Right hindlimb (tissue), 1 donor: Measurements from ENCODE around the gene DNAH6.

Experiments
- DNase-seq: peaks from one replicate; pipeline ENCODE4 v3.0.0-alpha.2; 2018

The DNAH6 gene

DNA sequence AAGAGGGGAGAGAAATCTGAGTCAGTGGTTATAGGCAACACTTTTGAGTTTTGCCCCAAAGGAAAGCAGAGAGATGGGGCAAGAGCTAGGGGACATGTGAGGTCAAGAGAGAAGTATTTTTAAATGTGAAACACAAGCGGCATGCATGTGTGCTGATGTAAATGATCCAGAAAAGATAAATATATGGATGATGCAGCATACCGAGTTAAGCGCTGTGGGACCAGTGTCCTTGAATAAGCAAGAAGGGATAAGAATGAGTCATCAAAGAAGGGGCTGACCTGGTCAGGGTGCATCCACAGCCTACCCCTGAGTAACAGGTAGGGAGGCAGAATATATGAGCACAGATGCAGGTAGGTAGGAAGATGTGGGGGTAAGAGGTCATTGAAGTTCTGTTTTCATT lies 183.7 kb downstream of the DNAH6 start:
- no peak for DNase-seq

DNA sequence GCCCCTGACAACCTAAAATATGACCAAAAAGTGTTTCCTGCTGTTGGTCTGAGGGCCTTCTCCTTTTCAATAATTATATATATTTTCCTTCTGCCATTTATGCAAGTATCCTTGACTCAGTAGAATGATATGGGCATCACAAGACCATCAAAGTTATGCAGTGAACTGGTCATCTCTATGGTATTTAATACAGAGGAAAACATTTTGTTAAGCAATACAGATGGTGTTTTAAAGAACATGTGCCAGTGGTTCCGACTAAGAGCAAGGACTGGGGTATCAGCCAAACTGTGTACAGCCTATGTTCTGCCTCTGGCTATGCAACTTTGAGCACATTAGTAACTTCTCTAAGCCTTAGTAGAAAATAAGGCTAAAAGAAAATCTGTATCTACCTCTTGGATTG lies 185.6 kb downstream of the DNAH6 start:
- DNase-seq = no peak

DNA sequence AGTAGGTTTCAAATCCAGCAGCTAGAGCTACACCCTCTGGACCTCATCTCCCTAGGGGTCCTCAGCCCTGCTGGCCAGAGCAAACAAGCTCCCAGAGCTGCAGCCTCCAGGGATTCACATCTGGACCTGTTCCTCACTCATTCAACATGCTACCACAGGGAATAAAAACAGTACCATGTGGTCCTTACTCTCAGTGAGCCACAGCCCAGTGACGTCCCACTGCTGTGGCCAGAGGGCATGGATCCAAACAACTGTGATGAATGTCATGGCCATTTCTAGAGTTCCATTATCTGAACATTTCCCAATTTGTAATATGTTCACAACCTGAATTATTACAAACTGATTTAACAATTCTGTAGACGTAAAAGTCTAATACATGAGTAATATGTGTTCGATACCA lies 186.6 kb downstream of the DNAH6 start:
- no peak for DNase-seq

DNA sequence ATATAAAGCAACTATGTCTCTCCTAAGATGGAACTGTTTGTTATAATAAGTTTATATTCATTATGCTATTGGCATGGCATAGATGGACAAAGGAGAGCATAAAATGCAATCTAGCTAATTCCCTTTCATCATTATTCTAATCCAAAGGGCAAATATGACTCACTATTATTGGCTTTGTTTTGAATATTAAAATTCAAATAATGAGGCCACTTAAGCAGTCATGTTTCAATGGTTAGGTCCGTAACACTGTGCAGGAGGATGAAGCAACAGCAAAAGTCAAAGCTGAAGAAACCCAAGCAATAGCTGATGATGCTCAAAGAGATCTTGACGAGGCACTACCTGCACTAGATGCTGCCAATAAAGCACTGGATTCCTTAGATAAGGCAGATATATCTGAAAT lies 187.5 kb downstream of the DNAH6 start:
- DNase-seq = no peak

DNA sequence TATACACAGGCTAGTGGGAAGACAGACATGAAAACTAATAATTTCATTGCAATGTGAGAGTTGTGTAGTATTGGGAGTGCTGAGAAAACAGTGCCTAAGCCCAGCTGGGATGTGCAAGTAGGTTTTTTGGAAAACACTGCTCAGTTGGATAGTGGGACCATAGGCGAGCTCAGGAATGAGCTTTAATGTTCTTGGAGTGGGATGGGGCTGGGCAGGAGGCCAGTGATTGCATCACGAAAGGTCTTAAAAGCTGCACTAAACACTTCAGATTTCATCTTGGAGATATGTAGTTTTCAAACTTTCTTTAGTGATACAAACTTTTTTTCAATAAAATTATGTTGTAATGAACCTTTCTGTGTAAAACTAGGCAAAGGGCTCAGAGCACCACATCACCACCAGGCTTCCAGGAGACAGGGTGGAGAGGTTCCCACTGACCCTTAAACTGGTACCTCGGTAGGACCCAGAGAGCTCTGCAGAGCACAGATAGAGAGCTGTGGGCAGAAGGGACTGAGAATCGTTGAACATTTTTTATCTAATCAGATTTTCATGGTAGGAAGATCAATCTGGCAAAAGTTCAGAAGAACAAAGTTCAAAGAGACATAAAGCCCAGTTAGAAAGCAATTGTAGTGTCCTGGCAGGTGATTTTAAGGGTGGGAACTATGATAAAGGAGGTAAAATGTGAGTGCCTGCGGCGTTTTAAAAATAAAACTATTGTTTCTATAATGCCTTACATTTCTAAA lies 188.4 kb downstream of the DNAH6 start:
- DNase-seq = no peak

DNA sequence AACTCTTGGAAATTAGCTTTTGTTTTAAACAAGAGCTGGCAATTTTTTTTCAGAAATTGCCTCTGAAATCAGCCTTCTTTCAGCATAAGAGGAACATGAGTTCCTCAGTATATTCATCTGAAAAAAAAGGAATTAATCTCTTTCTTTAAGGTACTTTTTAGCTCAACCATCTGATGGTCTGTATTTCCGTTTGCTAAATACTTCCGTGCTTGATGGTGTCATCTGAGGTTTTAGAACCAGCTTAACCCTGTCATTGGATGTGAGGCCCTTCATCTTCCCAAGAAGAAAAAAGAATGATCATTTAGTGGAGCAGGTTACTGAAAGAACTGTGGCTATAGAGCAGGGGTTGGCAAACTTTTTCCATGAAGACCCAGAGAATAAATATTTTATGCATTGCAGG lies 189.6 kb downstream of the DNAH6 start:
- DNase-seq = no peak

DNA sequence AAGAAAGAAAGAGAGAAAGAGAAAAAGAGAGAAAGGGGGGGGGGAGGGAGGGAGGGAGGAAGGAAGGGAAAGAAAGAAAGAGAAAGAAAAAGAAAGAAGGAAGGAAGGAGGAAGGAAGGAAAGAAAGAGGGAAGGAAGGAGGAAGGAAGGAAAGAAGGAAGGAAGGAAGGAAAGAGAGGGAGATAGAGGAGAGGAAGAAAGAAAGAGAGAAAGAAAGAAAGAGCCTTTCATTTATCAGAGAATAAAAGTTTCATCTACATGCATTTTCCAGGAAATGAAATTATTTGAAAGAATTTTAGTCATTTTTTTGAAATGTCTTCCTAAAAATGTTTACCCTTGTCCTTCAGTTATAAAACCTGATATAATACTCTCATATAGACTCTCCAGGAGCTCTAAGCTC lies 192.1 kb downstream of the DNAH6 start:
- DNase-seq = no peak

DNA sequence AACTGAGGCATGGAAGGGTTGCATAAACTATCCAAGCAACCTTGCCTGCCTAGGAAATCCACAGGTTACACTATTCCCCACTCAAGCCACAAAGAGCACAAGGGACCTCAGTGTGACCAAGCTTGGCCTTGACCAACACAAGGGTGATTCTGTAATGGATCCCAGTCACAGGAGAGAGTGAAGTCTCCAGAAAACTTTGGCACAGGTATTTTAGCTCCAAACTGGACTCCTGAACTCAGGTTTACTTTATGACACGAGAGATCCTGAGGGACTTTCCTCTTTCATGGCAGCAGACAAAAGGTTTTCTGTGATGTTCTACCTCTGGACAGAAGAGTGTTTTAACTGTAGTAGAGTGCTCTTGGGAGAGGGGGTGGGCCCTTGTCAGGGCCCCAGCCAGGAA lies 195.4 kb downstream of the DNAH6 start:
- DNase-seq = no peak

DNA sequence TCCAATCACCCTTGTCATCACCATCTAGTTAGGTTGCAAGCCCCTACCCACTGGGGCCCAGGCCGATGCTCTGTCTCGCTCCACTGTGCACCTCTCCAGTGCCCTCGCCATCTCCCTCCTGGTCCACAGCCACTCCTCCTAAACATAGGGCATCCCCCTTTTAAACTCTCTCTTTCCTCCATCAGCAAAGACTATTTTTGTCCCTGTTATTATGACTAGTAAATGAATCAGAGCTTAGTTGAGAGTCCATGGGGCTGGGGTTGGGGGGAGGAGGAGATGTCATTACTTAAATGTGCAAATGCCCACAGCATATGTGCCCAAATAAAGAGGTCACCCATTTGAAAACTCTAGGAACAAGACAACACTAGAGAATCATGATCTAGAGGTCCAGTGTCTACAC lies 197.1 kb downstream of the DNAH6 start:
- no peak for DNase-seq

DNA sequence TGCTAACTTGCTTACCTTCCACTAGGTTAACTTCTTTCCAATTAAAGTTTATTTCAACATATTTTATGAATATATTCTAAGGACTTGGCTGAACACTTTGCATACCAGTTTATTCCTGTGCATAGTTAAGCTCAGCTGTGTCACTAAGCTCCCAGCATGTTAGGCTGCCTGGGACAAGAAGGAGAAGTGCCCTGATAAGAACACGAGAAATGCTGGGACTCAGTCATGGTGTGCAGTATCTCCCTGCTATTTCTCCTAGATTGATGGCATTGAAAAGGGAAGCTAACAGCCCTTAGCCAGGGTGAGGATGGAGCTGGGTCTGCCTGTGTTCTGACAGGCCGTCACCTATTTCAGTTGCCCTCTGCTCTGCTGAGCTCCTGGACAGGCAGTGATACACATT lies 200.3 kb downstream of the DNAH6 start:
- DNase-seq = no peak

DNA sequence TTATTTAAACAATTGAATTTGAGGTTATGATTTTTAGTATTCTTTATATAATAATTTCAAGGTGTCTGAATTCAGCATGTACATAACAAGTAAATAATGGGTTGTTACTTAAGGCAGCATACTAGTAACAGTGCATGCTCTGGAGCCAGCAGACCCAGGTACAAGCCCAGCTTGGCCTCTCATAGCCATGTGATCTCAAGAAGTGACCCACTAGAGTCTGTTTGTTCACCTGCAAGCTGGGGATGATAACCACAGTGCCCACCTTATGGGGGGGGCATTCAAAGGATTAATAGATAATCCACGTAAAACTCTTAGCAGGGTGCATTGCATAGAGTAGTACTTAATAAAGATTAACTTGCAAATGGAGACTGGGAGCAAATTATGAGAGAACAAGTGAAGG lies 201.0 kb downstream of the DNAH6 start:
- no peak for DNase-seq

DNA sequence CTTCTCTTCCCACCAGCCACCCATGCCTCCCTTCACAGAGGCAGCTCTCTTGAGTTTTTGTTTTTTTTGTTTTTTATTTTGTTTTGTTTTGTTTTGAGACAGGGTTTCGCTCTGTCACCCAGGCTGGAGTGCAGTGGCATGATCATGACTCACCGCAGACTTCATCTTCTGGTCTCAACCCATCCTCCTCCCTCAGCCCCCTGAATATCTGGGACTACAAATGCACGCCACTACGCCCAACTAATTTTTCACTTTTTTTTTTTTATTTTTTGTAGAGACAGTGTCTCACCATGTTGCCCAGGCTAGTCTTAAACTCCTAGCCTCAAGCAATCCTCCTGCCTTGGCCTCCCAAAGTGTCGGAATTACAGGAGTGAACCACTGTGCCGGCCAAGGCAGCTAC lies 203.1 kb downstream of the DNAH6 start:
- DNase-seq = no peak

DNA sequence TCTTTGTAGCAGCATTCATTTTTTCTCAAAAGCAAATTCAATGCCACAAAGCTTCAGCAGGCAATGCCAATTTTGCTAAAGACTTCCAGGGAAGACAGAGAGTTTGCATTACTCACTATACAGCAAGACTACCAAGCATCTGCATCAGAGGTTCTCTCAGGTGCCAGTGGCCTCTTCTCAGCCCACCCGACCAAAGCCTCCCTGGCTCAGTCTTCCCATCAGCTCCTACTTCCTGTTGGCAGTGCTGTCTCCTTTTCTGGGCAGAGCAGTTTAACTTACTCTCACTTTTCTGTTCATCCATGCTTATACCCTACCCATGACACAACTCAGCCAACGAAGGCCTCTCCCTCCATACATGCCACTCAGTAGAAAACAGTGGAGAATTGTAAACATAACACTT lies 207.5 kb downstream of the DNAH6 start:
- DNase-seq = no peak

DNA sequence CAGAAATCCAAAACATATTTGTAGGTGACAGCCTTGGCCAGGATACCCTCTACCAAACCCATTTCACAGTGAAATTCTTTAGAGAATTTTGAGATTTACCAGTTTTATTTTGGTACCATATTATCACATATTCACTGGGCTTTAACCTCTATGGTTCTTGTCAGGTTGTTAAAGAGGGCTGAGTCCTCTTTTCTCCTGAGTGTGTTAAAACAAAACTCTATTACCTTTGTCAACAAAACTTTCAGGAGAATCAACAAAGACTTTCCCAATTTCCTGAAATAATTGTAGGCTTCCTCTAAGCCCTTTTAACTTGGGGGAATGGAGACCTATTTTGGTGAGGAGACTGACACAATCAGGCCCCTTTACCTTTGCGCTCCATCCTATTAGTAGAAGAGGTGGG lies 209.4 kb downstream of the DNAH6 start:
- DNase-seq = no peak

DNA sequence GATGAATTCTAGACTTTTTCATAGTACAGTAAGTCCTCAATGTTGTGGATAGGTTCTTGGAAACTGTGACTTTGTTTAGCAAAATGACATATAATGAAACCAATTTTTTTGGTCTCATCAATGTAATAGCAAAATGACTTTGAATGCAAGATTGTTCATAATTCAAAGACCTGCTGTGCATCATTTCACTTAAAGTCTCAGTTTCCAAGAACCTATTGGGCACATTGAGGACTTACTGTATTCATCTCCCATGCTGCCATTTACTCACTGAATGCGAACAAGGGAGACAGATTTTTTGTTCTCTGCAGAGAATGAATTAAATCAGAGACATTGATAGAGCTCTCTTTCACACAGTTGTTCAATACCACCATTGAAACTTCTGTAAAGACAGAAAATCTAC lies 211.0 kb downstream of the DNAH6 start:
- DNase-seq = no peak

DNA sequence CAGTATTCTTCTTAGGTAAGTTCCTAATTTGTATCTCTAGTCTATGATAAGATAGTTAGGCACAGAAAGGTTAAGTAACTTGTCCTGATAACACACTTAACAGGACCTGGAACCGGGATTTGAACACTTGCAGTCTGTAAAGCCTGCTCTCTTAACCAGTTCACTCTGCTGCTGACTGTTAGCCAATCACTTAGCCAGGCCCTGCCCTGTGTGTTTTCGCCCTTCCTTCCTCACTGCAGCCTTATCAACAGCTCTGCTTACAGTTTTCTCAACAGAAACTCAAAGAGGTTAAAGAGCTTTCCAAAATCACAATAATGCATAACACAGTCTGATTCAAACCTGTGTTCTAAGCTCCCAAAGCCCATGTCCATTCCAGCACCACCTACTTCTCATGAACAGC lies 212.9 kb downstream of the DNAH6 start:
- no peak for DNase-seq

DNA sequence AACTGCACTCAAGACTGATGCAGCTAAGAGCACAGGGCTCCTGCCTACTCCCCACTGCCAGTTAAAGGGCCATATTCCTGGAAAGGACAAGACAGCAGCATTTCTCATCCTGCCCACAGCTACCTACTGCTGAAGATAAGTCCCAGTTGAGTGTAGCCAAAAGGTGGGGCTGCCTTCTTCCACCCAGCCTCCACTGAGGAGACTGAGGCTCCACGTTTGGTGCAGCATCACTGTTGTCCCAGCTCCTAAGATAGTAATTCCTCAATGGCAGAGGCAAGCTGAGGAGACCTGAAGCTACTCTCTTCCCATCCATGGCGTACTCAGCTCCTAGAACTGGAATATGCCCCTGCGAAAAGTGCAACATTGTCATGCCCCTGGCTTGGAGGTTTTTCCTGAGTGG lies 214.9 kb downstream of the DNAH6 start:
- no peak for DNase-seq

DNA sequence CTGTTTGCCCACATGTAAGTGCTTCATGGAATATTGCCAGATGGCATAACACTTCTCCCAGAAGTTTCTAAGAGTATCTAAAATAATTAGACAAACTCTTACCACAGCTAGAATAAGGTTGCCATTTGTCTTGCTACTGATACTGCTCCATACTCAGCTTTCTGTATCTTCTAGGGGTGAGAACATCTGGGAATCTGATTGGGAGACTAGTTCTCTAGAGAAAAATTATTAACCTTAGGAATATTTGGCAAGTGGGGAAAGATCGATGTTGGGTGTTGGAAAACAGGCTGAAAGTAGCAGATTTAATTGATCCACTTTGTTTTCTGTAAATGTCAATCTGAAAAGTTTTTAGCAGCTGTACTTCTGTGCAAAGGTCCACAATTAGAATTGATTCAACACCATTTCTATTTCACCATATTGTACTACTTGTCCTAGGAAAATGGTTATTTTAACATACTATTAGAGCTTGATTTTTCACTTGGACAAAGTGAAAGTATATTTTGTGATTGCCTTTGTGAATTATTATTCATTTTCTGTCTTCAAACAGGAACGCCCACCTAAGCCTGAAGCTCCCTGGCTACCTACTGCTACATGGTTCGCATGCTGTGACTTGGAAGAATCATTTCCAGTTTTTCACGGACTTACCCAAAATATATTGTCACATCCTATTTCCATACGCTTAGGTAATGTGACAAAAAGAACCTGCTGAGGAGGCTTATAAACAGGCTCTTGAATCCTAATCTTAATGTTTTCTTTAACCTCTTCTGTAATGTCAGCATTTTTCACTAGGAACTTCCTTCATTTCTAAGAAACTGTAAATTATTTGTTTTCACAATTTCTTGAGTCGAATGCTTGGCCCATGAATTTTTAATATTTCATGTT lies 216.8 kb downstream of the DNAH6 start:
- no peak for DNase-seq

DNA sequence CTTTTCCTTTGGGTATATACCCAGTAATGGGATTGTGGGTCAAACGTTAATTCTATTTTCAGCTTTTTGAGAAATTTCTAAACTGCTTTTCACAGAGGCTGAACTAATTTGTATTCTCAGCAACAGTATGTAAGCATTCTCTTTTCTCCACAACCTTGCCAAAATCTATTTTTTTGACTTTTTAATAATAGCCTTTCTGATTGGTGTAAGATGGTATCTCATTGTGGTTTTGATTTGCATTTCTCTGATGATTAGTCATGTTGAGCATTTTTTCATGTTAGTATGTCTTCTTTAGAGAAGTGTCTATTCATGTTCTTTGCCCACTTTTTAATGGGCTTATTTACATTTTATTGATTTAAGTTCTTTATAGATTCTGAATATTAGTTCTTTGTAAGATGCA lies 219.1 kb downstream of the DNAH6 start:
- no peak for DNase-seq

DNA sequence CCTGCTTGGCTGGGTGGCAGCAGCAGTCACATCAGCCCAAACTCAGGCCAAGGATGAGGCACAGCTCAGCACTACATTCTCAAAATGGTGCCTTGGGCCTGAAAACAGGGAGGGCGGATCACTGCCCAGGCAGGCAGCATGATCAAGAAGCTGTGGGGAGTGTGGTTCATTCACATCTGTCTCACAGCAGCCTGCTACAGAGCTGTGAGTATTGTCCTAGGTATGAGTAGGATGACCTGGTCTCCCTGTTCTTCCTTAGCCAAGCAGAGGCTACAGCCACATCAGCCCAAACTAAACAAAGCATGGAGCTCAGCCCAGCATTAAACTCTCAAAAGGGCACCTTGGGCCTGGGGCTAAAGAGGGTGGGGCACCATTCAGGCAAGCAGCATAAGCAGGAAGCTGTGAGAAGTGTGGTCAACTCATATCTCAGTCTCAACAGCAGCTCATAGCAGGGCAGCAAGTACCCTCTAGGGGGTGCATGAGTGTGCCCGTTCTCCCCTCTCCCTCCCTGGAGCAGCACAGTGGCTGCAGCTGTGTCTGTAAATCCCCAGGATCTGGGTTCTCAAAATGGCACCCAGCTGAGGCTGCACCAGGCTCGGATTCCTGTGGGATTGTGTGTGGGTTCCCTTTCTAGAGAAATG lies 225.0 kb downstream of the DNAH6 start:
- no peak for DNase-seq

DNA sequence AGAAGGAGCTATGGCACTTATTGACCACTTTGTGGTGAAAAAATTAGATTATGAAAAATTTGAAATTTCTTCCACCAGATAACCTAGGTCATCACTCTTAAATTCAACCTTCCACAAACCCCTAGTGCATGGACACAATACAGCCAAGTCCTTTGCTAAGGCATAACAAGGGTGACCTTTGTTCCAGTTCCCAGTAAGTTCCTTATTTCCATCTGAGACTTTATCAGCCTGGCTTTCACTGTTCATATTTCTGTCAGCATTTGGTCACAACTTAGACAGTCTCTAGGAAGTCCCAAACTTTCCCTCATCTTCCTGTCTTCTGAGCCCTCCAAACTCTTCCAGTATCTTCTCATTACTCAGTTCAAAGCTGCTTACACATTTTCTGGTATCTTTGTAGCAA lies 232.0 kb downstream of the DNAH6 start:
- DNase-seq = no peak

DNA sequence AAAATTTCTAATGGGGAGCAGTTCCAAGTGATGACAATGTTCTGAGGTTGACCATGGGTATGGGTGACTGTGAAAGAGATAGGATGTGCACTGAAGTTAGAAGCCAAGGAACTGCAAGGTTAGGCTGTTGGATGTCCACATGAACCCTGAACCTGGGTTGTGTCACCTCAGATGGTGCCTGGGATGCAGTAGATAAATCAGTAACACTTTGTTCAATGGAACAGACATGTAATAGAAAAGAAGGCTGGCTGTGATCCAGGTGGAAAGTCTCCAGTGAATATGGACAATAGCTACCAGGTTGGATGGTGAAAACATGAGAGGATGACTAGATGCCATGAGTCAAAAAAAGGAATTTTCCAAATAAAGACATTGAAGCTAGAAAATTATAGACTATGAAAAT lies 233.1 kb downstream of the DNAH6 start:
- DNase-seq = no peak

DNA sequence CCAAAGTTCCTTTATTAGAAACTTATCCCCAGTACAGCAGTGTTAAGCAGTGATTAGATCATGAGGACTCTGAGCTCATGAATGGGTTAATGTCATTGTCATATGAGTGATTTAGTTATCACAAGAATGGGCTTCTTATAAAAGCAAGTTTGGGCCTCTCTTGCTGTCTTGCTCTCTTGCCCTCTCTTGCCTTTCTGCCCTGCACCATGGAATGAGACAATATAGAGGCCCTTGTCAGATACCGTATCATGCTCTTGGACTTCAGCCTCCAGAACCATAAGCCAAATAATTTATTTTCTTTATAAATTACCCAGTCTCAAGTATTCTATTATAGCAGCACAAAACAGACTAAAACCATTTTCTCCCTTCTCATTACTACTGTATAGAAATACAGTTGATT lies 238.8 kb downstream of the DNAH6 start:
- no peak for DNase-seq

DNA sequence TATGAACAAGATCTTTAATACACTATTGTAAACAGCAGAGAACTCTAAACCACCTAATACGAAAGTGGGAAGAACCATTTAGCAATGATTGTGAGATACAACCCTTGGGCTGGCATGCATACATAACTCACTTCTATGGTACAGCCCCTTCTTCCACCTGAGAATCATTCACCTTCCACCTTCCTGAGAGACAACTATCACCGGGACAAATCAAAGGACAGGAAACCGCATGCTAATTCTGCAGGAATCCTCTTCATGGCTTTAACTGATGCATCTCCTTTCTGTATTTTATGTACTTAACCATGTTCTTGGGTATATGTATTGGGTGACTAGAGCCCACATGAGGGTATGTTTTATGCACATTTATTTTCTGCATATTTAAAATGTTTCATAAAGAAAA lies 241.3 kb downstream of the DNAH6 start:
- DNase-seq = no peak
